Stimulated activated CD8-positive, alpha-beta memory T cell treated with anti-CD3 and anti-CD28 coated beads, Interleukin-4, amount 100 ng/mL, for 48 hours (primary cell): Measurements from ENCODE around the gene GALR2.
"Not testable (repeated sequence)": the region's sequence is repeated elsewhere in the genome, so short reads cannot be mapped to it uniquely, and the experiment has no call there.

ENCODE experiments used
- DNase-seq: peaks from one replicate; pipeline ENCODE4 v3.0.0-alpha.2; 2020

GALR2 gene, protein sequence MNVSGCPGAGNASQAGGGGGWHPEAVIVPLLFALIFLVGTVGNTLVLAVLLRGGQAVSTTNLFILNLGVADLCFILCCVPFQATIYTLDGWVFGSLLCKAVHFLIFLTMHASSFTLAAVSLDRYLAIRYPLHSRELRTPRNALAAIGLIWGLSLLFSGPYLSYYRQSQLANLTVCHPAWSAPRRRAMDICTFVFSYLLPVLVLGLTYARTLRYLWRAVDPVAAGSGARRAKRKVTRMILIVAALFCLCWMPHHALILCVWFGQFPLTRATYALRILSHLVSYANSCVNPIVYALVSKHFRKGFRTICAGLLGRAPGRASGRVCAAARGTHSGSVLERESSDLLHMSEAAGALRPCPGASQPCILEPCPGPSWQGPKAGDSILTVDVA

DNA sequence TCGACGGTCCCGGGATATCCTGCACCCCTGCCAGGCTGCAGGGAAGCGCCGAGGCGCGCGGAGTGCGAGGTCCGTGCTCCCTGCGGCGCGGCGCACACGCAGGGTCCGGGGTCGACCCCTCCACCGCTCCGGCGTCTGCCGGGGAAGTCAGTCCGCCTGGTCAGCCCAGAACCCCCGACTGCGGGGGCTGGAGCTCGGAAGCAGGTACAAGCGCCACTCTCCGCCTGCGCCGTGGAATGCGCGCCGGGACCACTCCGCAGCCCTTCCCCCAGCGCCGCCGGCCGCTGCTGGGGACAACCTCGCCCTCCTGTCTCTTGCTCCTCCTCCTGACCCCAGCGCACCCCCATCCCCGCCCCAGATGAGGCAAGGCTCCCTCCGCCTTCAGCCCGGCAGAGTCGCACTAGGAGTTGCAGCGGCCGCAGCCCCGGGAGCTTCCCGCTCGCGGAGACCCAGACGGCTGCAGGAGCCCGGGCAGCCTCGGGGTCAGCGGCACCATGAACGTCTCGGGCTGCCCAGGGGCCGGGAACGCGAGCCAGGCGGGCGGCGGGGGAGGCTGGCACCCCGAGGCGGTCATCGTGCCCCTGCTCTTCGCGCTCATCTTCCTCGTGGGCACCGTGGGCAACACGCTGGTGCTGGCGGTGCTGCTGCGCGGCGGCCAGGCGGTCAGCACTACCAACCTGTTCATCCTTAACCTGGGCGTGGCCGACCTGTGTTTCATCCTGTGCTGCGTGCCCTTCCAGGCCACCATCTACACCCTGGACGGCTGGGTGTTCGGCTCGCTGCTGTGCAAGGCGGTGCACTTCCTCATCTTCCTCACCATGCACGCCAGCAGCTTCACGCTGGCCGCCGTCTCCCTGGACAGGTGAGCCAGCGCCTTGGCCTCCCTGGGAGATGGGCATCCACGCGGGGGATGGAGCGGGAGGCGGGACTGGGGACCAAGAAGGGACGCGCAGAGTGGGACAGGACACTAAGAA lies at the start of gene GALR2:
Gene GALR2 (plus strand): TSS at position 392 of the 974 bp plus-strand sequence. CDS start 103 bp downstream, at position 495.
- no peak for DNase-seq

DNA sequence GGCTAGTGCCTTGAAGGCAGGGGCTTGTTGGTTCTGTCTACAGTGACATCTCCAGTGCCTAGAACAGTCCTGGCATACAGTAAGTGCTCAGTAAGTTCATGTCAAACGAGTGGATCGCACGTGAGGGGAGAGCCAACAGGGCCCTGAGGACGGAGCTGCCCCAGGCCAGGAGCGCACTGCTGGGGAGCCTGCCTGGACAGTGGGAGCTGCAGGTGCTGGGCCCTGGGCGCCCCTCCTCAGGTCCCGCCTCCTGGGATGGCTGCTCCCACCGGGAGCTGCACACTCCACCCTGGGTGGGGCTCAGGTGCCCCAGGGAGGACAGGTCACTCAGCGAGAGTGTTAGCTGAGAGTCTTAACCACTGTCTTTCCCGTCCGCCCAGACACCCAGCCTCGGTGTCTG lies 49.3 kb upstream of the GALR2 start:
- DNase-seq, result no peak

DNA sequence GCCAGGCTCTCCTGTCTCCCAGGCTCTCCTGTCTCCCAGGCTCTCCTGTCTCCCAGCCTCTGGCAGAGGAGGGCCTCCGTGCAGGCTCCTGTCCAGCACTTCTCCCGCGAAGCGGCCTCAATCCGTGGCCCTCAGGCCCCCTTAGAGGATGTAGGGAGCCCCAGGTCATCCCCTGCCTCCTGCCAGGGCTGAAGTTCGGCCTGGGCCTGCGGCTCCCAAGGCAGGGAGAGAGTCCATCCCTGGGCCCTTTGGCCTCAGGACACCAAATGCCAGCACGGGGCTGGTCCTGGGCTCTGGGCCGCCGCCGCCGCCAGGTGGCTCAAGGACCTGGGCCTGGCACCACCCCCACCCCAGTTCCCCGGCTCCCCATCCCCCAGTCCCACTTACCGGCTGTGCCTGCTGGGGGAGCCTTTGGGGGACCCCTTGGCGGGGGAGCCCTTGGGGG lies 47.8 kb upstream of the GALR2 start:
- DNase-seq, result no peak

DNA sequence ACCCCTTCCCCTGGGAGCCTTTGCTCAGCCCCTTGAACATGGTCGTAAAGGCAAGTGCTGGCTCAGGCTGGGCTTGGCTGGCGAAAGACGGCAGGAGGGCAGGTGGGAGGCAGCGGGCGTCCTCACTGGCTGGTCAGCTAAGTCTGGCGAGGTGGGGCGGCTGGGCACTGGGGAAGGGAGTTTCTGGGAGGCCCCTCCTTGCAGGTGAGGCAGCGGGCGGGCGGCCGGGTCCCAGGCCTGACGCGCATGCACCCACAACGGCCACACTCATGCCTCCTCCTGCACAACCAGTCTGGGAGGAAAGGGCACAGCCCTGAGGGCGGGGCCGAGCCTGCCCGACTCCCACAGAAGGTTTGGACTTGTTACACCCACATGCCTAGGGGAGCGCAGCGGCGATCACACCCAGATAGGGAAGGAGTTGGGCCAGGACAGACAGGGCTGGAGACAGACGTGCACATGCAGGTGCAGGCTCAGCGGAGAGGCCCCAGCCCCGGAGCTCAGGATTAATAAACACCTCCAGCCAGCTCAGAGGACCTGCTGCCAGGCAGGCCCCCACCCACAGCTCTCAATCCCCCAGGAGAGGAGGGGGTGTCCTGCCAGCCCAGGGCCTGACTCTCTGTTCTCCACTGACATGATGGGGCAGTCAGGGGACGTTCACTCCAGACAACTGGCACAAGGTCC lies 47.3 kb upstream of the GALR2 start, which contains the start of gene EVPL:
Gene EVPL (minus strand): TSS at position 148 of the 681 bp plus-strand sequence. CDS start 108 bp downstream, at position 40.
- DNase-seq, result no peak

DNA sequence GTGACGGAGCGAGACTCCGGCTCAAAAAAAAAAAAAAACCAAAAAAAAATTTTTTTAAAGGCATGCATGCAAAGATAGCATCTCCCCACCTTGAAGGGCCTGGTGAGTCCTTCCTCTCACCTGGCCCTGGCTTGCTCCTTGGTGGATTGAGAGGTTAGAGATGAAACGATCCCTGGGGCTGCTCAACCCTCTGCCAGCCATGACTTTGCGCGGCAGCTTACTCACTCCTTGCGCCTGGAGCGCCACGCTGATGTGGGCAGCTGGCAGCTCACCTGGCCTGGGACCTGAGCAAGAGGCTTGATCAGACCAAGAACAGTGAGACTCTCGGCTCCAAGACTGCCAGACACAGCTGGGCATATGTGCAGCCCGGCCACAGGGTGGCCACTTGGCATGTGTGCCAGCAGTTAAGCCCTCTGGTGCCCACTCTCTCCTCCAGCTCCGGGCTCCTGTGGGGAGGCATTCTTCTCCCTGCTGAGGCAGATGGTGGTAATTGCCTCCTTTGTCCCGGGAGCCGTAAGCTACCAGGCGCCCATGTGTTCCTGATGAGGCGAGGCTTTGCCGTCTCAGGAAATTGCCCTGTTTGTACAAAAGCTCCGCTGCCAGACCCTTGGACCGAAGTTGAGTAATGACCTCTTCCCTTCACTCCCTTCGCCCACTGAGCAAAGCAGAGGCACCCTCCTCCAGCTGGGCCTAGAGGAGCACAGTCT lies 42.4 kb upstream of the GALR2 start:
- DNase-seq, result no peak

DNA sequence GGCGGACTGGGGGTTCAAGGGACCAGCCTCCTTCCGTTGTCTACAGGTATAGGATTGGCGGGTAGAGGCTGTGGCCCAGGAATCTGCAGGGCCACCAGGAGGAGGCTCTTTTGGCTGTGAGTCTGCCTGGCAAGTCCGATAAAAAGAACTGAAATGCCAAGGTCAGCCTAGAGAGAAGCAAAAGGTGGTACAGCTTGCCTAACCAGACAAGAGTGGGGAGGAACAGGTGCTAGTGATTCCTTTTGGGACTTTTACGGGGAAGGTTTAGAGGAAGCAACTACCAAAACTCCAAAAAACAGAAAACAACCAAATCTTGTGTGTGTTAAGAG lies 41.8 kb upstream of the GALR2 start:
- DNase-seq, result no peak

DNA sequence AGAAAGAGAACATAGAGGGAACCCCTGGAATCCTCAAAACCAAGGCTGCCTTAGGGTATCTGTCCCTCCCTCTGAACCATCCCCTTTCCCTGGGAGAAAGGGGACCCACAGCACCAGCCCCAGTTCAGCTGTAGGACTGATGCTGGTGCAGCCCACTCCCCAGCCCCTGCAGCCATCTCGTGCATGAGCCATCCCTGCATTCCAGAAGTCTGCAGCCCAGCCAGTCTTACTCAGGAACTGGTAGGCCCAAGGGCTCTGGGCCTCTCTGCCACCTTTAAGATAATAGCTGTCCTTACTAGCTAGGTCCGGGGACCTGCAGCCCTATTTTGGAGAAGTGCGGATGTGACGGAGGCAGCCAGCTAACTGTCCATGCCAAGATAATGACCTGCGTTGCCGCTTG lies 41.4 kb upstream of the GALR2 start:
- no peak for DNase-seq

DNA sequence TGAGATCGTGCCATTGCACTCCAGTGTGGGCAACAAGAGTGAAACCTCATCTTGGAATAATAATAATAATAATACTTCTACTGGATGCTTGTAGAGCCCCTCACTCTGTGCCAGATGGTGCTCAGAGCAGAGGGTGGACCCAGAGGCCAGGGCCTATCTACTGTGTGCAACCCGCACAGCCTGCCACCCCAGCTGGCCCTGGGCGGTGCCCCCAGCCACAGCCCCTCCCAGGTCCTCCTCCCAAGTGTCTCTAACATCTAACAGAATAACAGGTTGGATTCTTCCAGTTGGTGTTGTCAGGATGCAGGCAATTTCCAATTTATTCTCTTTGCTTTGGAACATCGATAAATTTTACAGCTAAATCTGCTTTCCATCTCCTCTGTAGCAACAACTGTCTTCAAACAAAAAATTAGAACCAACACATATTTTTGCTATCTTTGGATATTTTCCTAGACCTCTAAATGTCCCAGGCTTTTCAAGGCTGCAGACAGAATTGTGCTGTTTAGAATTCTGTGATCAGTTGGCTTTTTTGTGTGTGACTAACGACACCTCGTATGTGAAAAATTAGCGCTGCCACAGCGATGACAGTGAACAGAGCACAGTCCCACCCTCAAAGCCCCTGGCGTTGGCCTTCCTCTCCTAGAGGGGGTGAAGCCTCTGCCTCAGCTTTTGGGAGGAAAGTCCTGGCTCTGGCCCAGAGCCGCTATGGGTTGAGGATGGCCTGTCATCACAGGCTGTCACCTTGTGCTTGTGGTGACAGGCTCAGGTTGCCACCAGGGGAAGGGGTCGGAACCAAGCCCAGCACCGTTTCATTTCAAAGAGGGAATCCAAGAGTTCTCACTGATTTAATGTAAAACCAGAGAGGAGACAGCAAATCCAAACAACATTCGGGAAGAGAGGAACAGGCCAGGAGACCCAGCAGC lies 39.9 kb upstream of the GALR2 start:
- no peak for DNase-seq

DNA sequence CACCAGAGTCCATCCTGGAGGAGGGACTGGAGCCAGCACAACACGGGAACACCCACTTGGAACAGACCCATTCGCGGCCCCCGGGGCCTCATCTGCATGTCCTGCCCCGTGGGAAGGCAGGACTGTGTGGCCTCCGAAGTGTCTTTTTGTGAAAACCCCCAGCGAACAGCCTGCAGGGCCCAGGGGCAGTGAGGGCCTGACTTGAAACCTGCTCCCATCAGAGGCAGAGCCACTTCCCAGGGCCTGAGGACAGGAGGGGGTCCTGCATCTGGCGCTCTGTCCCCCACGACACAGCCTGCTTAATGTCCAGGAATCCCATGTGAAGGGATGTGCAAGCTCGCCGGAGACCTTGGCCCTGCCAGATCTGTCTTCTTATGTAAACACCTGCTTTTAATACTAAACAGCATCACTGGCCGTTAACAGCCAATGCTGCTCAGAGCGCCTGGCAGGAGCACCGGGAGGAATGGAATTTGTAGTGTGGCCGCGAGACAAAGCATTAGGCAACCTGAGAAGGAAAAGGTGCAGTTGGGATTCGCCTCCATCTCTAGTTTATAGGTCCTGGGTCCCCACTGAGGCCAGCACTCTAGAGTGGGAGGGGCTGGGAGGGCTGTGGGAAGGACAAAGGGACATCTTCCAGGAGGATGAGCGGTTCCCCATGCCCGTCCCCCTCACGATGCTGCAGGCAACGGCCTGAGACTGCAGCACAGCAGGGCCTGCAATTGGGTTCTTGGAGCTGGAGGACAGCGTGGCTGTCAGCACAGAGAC lies 37.9 kb upstream of the GALR2 start:
- no peak for DNase-seq

DNA sequence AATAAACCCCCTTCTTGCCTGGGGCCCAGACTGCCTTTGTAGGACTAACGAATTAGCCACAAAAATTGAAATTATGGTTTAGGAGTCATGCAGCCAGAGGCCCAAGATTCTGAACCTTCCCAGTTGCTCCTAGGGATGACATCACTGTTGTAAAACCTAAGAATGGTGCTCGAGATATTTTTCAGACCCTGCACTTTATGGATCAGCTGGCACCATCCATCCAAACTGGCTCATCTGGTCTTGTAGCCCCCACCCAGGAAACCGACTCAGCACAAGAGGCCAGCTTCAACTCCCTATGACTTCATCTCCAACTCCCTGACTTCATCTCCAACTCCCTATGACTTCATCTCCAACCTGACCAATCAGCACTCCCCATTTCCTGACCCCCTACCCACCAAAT lies 36.5 kb upstream of the GALR2 start:
- no peak for DNase-seq

DNA sequence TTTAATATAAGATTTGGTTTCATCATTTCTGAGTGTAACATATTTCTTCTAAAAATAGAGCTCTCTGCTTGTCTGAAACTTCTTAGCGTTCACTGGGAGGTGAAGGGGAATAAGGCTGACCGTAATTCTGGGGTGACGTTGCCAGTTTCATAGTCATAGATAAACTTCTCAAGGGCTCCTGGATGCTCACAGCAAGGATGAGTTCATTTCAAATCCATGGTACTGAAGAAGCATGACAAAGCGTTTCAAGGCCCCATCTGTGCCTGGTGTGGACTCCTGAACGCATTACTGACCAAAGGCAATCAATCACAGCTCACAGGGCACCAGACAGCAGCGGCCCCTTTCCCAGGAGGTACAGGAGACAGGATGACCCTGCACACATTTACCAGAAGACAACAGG lies 35.5 kb upstream of the GALR2 start:
- DNase-seq, result no peak

DNA sequence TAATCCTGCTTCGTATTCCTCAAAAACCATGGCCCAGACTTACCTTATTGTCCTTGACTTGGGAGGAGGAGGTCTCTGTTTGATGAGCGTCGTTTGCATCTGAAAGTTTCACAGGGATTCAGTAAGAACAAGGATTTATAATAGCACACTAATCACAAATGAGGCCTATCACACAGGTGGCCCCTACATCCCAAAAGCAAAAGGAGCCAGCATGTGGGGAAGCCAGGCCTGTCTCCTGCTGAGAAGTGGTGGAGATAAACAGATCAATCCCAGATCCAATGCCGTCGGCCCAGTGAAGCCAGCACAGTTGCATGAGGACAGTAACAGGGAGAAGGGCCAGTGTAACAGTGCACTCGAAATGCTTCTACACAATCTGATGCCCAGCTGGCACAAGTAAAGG lies 34.2 kb upstream of the GALR2 start:
- no peak for DNase-seq

DNA sequence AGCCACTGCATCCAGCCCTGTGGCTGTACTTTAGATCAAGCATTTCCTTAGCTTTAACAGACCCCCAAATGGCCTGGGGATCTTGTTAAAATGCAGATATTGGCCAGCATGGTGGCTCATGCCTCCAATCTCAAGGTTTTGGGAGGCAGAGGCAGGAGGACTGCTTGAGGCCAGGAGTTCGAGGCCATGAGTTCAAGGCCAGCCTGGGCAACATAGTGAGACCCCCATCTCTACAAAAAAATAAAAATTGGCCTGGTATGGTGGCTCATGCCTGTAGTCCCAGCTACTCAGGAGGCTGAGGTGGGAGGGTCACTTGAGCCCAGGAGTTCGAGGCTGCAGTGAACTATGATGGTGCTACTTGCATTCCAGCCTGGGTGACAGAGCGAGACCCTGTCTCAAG lies 31.7 kb upstream of the GALR2 start:
- not testable (repeated sequence) for DNase-seq

DNA sequence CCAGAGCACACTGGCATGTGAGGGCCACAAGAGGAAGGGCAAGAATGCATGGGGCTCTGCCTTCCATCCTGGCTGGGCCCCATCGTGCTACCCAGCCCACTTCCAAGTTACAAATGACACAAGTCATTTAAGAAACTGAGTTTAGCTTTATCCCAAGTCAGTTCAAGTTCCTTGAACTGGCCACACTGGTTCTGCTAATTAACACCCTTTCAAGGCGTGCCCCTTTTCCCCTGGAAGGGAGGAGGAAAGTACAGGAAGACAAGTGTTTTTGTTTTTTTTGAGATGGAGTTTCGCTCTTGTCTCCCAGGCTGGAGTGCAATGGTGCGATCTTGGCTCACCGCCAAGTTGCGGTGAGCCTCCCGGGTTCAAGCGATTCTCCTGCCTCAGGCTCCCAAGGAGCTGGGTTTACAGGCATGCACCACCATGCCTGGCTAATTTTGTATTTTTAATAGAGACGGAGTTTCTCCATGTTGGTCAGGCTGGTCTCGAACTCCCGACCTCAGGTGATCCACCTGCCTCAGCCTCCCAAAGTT lies 30.0 kb upstream of the GALR2 start:
- DNase-seq, result not testable (repeated sequence)

DNA sequence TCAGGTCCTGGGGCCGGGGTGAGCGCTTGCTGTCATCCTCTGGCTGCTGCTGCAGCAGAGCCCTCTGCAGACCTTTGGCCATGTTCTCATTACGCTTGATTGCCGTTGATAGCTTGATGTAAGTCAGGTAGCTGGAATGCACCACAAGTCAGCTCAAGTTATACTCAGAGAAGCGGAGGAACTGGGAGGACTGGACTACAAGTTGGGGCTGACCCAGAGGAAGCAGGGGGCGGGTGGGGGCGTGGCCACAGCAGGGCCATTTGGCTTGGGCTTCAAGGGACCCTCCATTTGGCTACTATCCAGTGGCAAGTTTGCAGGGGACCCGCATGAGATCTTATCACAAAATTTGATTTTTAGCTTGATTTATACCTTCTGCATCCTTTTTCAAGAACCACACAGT lies 28.5 kb upstream of the GALR2 start:
- no peak for DNase-seq

DNA sequence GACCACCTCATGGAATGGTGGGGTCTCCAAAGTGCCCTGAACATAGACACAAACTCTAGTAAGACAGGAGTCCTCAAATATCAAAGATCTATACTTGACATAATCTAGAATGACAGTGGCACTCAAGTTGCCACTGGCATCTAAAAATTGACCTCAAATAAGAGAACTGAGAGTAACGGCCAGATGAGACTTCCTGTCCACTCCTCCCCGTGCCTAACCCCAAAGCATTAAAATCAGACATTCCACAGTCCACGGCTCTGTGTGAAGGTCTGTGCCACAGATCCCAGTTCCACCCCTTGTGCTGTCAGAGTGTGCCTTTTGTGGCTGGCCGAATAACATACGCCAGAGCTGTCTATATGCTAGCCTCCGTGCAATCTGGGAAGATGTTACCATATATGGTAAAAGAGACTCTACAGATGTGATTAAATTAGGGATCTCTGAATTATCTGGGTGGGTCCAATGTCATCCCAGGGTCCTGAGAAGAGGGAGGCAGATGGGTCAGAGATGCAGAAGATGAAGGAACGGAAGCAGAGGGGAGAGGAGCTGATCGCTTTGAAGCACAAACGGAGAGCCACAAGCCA lies 26.5 kb upstream of the GALR2 start:
- DNase-seq, result no peak

DNA sequence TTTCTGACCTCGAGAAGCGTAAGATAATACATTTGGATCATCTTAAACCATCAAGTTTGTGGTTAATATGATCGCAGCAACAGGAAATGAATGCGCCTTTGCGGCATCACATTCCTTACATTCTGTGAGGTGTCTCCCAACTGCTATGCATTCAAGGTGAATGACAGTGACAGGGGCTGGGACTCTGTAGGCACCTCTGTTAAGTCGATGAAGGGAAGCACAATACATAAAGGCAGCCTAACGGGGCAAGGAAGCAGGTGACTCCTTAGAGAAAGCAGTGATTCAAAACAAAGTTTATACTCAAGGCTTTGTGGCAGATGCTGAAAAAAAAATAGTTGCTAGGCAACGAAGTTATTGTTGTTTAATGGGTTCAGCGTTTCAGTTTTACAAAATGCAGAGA lies 25.9 kb upstream of the GALR2 start:
- DNase-seq, result no peak

DNA sequence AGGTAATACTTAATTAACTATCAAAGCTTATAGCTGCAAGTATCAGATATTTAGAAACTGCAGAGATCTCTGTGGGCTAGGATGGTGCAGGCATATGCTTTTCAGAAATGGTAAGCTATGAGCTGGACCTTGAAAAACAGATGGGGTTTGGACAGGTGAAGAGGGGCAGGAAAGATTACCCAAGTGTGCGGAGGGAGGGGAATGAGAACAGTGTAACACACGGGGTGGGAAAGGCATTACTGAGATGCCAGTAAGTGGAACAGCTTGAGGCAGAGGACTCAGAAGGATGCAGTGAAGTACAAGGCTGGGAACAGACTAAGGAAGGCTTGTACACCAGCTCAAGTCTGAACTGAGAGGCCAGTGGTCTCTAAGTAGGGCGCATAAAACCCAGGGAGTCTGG lies 25.3 kb upstream of the GALR2 start:
- no peak for DNase-seq

DNA sequence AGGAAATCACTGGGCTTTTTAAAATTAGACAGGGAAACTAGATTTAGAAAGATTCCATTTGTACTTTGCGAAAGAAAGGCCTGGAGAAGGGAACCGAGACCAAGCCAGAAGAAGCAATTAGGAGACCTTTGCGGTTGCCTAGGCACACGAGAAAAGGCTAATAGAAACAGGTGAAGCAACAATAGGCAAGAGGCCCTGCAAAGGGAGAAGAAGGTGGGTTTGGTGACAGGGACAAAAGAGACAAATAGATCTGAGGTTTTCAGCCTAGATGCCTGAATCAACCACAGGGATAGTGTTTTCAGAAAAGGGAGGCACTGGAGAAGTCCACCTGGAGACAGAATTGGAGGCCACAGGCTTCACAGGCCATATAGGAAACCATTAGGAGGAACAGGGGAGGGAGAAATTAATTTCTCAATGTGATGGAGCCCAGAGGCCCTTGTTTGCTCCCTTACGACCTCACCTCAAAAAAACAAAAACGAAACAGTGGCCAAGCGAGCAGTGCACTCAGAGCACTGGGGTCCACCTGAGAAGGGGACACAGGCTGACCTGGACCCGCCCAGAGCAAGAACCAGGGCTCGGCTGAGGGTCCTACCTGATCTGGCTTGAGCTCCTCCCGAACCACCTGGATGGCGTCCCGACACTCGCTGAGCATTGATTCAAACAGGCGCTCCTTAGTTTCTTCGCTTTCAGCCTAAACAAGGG lies 24.6 kb upstream of the GALR2 start:
- DNase-seq, result no peak
